ENCODE data around the gene HERC5. TPM values are rescaled to one million over a fixed set of nuclear protein-coding genes. Genes with fewer than 3 reads are reported as not detected.

The HERC5 gene
- total and polyA plus RNA-seq, 4 donors, result 3.9 to 7.8 (median 5.4) TPM

GRCh38 chr4:88526221-88526815 lies 69.4 kb downstream of the HERC5 start:
- H3K9me3 ChIP-seq (ENCODE audit: control insufficient read depth in 4 of 4, insufficient read depth in 3 of 4, low read length in 3 of 4), result no peaks in the 10 kb centered on the region
- H3K9ac ChIP-seq (ENCODE audit: insufficient read depth in 1 of 2, low read length in 2 of 2), result no peak overlapping the region
- no peak overlapping the region for H3K27ac ChIP-seq (ENCODE audit: low read depth in 1 of 2, low read length in 1 of 2)
- H3K36me3 ChIP-seq (ENCODE audit: control insufficient read depth in 4 of 4, insufficient read depth in 4 of 4, low read length in 4 of 4), result peaks cover 2 to 5% (median 3%) of the 10 kb centered on the region in 4 donors
- peak; percentile 1 for TF ChIP-seq CTCF (IDR thresholded peaks at IDR 0.05; ENCODE audit: control extremely low read depth, extremely low read depth)
- peaks cover 0 to 20% (median 0%) of the 10 kb centered on the region in 5 donors for H3K4me1 ChIP-seq (ENCODE audit: control insufficient read depth in 5 of 5, insufficient read depth in 5 of 5, low read length in 5 of 5)
- DNase-seq, result peak in 2 of 3 donors; percentile 25 to 37
- 44 to 55% methylated on average over 1 of the region's 1 CpG for WGBS, 2 donors
- no peak overlapping the region for H3K4me3 ChIP-seq
- no peaks in the 10 kb centered on the region for H3K27me3 ChIP-seq (ENCODE audit: control insufficient read depth in 3 of 3, insufficient read depth in 3 of 3, low read length in 2 of 3)
- ATAC-seq (ENCODE audit: insufficient read depth, low FRiP score), result no peak

GRCh38 chr4:88527787-88528186 lies 70.9 kb downstream of the HERC5 start:
- Histone ChIP-seq H3K4me3 (no peak overlapping the region), H3K27ac (ENCODE audit: low read depth in 1 of 2, low read length in 1 of 2) (no peak overlapping the region), H3K27me3 (ENCODE audit: control insufficient read depth in 3 of 3, insufficient read depth in 3 of 3, low read length in 2 of 3) (no peaks in the 10 kb centered on the region), H3K9ac (ENCODE audit: insufficient read depth in 1 of 2, low read length in 2 of 2) (no peak overlapping the region), H3K36me3 (ENCODE audit: control insufficient read depth in 4 of 4, insufficient read depth in 4 of 4, low read length in 4 of 4) (peaks cover 0 to 5% (median 0%) of the 10 kb centered on the region in 4 donors), H3K9me3 (ENCODE audit: control insufficient read depth in 4 of 4, insufficient read depth in 3 of 4, low read length in 3 of 4) (no peaks in the 10 kb centered on the region), H3K4me1 (ENCODE audit: control insufficient read depth in 5 of 5, insufficient read depth in 5 of 5, low read length in 5 of 5) (peaks cover 0 to 11% (median 0%) of the 10 kb centered on the region in 5 donors)
- ATAC-seq (ENCODE audit: insufficient read depth, low FRiP score) (no peak), DNase-seq (no peak)
- WGBS, 2 donors, result 92 to 94% methylated on average over 8 of the region's 8 CpGs
- no peak for TF ChIP-seq CTCF (IDR thresholded peaks at IDR 0.05; ENCODE audit: control extremely low read depth, extremely low read depth)

GRCh38 chr4:88528861-88529260 lies 71.9 kb downstream of the HERC5 start:
- Histone ChIP-seq H3K27me3 (ENCODE audit: control insufficient read depth in 3 of 3, insufficient read depth in 3 of 3, low read length in 2 of 3) (no peaks in the 10 kb centered on the region), H3K27ac (ENCODE audit: low read depth in 1 of 2, low read length in 1 of 2) (no peak overlapping the region), H3K9ac (ENCODE audit: insufficient read depth in 1 of 2, low read length in 2 of 2) (no peak overlapping the region), H3K9me3 (ENCODE audit: control insufficient read depth in 4 of 4, insufficient read depth in 3 of 4, low read length in 3 of 4) (no peaks in the 10 kb centered on the region), H3K4me3 (no peak overlapping the region), H3K36me3 (ENCODE audit: control insufficient read depth in 4 of 4, insufficient read depth in 4 of 4, low read length in 4 of 4) (no peaks in the 10 kb centered on the region), H3K4me1 (ENCODE audit: control insufficient read depth in 5 of 5, insufficient read depth in 5 of 5, low read length in 5 of 5) (peaks cover 0 to 11% (median 0%) of the 10 kb centered on the region in 5 donors)
- WGBS, 2 donors, result 91 to 95% methylated on average over 3 of the region's 3 CpGs
- DNase-seq, result peak in 2 of 3 donors; percentile 20 to 25
- no peak for TF ChIP-seq CTCF (IDR thresholded peaks at IDR 0.05; ENCODE audit: control extremely low read depth, extremely low read depth)
- no peak for ATAC-seq (ENCODE audit: insufficient read depth, low FRiP score)

GRCh38 chr4:88531549-88531948 lies 74.6 kb downstream of the HERC5 start:
- no peak overlapping the region for H3K9ac ChIP-seq (ENCODE audit: insufficient read depth in 1 of 2, low read length in 2 of 2)
- TF ChIP-seq CTCF (IDR thresholded peaks at IDR 0.05; ENCODE audit: control extremely low read depth, extremely low read depth), result no peak
- no peak overlapping the region for H3K27ac ChIP-seq (ENCODE audit: low read depth in 1 of 2, low read length in 1 of 2)
- H3K4me1 ChIP-seq (ENCODE audit: control insufficient read depth in 5 of 5, insufficient read depth in 5 of 5, low read length in 5 of 5), result no peaks in the 10 kb centered on the region
- no peak for DNase-seq
- no peak for ATAC-seq (ENCODE audit: insufficient read depth, low FRiP score)
- H3K9me3 ChIP-seq (ENCODE audit: control insufficient read depth in 4 of 4, insufficient read depth in 3 of 4, low read length in 3 of 4), result no peaks in the 10 kb centered on the region
- H3K4me3 ChIP-seq, result no peak overlapping the region
- 78 to 82% methylated on average over 3 of the region's 3 CpGs for WGBS, 2 donors
- no peaks in the 10 kb centered on the region for H3K27me3 ChIP-seq (ENCODE audit: control insufficient read depth in 3 of 3, insufficient read depth in 3 of 3, low read length in 2 of 3)
- no peaks in the 10 kb centered on the region for H3K36me3 ChIP-seq (ENCODE audit: control insufficient read depth in 4 of 4, insufficient read depth in 4 of 4, low read length in 4 of 4)

Data from lung (tissue), 12 donors.